Measurements from ENCODE around the gene FXYD6.

FXYD6 gene

GRCh38 chr11:117792241-117792640 is 84.2 kb downstream of the FXYD6 start:
- DNase-seq (ENCODE audit: low spot score) = no peak

- DNase-seq (ENCODE audit: low spot score) = no peak
Measured at GRCh38 chr11:117790279-117790678, 86.2 kb downstream of the FXYD6 start.

GRCh38 chr11:117789241-117789640 is 87.2 kb downstream of the FXYD6 start:
- DNase-seq (ENCODE audit: low spot score) = no peak

Measured in GM03348 (cell line).